ENCODE data around the gene FIBCD1. TPM values are rescaled to one million over a fixed set of nuclear protein-coding genes. Genes with fewer than 3 reads are reported as not detected.

FIBCD1 gene
- total RNA-seq, 1 donor from 2014 or later: 0.53 TPM

DNA sequence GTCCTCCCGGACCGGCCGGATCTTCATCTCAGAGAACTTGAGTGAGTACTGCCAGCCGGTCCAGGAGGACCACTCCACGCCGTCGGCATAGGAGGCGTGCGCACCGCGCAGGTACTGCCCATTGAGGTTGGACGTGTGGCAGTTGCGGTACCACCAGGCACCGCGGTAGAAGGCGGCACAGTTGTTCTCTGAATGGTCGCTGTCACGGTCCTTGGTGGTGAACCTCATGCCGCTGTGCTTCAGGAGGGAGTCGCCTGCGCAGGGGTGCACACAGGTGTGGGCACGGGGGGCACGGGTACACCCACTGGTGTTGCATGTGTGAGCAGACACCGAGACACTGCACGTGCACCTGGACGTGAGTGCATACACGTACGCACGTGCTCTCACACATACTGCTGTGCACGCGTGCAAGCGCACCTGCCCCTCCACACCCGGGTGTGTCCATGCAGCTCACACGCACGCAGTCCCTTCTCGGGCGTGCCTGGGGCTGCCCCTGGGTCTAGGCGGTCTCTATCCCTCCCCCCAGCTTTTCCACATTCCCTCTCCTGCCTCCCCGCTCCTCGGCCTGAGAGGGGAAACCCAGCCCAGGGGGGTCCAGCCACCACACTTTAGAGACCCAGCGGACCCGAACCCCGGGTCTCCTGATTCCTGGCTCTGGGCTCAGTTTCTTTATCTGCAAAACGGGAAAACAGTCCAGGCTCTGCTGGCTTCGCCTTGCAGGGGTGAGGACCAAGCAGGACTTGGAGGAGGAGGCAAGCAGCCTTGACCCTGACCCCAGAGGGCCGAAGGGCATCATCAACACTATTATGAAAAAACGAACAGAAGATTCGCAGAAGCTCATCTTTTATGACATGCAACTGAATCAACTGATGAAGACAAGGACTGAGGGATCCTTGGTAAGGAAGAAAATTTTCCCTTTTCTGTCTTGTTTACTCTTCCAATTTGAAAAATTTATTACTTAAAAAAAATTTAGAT, 34.7 kb downstream of the FIBCD1 start:
- no peak for DNase-seq (ENCODE audit: extremely low spot score, unreplicated experiment)
- Mint-ChIP-seq H3K36me3 (no peaks in the 10 kb centered on the region), H3K9me3 (no peaks in the 10 kb centered on the region), H3K4me1 (ENCODE audit: unreplicated experiment) (no peaks in the 10 kb centered on the region), H3K4me3 (no peak overlapping the region), H3K27me3 (peaks cover 9% of the 10 kb centered on the region), H3K27ac (no peak overlapping the region)
- TF ChIP-seq, protein P1, sequence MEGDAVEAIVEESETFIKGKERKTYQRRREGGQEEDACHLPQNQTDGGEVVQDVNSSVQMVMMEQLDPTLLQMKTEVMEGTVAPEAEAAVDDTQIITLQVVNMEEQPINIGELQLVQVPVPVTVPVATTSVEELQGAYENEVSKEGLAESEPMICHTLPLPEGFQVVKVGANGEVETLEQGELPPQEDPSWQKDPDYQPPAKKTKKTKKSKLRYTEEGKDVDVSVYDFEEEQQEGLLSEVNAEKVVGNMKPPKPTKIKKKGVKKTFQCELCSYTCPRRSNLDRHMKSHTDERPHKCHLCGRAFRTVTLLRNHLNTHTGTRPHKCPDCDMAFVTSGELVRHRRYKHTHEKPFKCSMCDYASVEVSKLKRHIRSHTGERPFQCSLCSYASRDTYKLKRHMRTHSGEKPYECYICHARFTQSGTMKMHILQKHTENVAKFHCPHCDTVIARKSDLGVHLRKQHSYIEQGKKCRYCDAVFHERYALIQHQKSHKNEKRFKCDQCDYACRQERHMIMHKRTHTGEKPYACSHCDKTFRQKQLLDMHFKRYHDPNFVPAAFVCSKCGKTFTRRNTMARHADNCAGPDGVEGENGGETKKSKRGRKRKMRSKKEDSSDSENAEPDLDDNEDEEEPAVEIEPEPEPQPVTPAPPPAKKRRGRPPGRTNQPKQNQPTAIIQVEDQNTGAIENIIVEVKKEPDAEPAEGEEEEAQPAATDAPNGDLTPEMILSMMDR (conservative IDR thresholded peaks at IDR 0.05): no peak

DNA sequence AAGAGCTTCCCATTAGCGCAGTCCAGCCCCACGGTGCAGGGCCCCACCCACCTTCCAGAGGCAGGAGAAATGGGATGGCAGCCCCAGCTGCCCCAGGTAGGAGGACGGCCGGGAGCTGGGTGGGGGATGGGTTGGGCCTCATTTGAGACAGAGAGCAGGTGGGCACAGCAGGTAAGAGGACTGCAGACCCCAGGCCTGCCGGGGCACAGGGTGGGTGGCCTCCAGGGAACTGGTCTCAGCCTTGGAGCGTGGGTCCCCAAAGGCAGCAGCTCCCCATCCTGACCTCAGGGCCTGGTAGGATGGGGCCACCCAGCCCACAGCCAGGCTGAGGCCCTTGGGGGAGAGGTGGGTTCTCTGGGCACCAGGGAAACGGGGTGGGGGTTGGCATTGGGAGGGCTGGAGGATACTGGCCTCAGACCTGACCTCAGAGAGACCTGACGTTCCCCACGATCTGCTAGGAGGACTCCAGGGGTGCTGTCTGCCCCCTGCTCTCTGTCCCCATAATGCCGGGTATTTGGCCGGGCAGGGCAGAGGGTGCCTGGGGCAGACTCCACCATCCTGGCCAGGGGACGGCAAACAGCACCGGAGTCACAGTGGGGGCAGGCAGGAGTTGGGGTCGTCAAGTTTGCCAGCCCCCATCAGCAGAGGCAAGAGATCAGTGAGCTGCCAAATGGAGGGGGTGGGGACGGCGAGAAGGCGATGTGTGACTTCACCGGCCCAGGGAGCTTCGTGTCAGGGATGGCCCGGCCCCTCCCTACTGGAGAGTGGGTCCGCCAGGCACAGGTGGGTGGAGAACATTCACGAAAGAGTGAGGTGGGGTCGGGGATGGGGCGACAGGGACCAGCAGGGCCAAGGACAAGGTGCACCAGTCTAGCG, 35.6 kb downstream of the FIBCD1 start:
- no peak overlapping the region for H3K4me3 Mint-ChIP-seq
- no peaks in the 10 kb centered on the region for H3K36me3 Mint-ChIP-seq
- no peaks in the 10 kb centered on the region for H3K4me1 Mint-ChIP-seq (ENCODE audit: unreplicated experiment)
- no peaks in the 10 kb centered on the region for H3K9me3 Mint-ChIP-seq
- no peak overlapping the region for H3K27ac Mint-ChIP-seq
- peaks cover 9% of the 10 kb centered on the region for H3K27me3 Mint-ChIP-seq
- TF ChIP-seq, protein P1 (conservative IDR thresholded peaks at IDR 0.05): no peak
- no peak for DNase-seq (ENCODE audit: extremely low spot score, unreplicated experiment)

DNA sequence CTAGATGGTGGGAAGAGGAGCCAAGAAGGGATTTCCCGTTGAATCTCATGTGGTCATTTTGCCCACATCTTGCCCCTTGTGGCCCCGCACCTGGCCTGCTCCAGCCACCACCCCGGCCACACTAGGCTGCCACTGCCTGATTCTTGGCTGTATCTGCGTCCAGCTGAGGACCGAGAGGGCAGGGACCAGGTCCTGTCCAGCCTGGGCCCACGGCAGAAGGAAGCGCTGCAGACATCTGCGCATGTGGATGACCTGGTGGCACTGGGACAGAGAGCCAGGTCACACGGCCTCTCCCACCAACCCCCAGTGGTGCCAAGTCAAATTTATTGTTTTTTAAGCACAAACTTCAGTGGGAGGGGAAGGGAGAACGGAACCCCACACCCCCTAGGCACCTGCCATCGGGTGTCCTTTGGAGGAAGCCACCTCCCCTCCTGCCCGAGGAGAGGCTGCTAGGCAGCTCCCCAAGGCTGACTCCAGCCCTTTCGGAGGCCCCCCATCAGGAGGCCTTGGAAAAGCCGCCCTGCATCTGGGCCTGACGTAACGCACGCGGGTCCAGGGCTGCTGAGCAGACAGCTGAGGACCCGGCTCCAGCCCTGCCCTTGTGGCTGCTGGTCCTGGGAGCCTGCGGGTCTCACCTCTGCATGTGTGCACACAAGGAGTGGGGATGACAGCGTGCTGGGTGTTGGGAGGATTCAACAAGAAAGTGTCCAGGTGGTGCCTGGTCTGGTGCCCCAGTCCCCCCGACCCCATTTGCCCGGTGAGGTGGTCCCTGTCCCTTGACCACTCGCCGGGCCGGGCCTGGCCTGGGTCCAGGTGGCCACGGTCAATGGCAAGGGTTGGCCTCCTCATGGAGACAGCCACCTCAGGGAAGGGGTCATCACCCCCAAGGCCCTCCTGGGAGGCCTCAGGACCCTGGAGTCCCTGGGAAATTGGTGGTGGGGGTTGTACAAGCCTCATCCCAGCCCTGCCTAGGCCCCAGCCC, 36.6 kb downstream of the FIBCD1 start:
- peaks cover 4% of the 10 kb centered on the region for H3K27me3 Mint-ChIP-seq

DNA sequence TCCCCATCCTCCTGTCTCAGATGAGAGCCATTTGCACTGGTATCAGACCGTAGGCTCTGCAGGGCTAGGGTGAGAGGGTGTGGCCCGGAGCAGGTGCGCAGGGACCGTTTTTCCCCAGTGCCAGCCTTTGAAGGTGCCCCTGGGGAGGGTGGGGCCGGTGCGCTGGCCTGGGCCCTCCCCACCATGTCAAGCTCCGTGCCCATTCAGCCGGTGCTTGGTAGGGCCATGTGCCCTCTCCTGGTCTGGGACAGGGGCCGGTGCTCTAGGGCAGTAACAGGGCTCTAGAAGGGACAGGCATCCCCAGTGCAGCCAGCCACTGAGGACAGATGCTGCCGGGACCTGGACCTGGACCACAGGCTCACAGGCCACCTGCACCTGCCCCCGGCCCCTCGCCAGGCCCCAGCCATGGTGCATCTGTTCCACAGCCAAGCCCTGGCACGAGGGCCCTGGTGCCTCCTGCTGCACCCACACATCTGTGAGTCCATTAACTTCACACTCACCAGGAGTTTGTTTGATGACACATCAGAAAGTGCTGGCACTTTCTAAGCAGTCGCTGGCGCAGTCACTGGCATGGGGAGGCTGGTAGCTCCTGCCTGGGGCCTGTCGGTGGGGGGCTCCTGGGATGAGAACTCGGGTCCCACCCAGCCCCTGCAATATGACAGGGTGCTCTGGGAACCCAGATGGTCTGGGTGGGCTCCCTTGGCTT, 37.4 kb downstream of the FIBCD1 start:
- Mint-ChIP-seq H3K27ac (no peak overlapping the region), H3K36me3 (no peaks in the 10 kb centered on the region), H3K9me3 (no peaks in the 10 kb centered on the region), H3K4me1 (ENCODE audit: unreplicated experiment) (no peaks in the 10 kb centered on the region), H3K4me3 (no peak overlapping the region), H3K27me3 (peaks cover 4% of the 10 kb centered on the region)
- TF ChIP-seq, protein P1 (conservative IDR thresholded peaks at IDR 0.05): no peak
- no peak for DNase-seq (ENCODE audit: extremely low spot score, unreplicated experiment)

More for the DNA sequence above, 36.6 kb downstream of the FIBCD1 start:
- H3K27ac Mint-ChIP-seq: no peak overlapping the region
- H3K9me3 Mint-ChIP-seq: no peaks in the 10 kb centered on the region
- H3K36me3 Mint-ChIP-seq: no peaks in the 10 kb centered on the region
- no peak overlapping the region for H3K4me3 Mint-ChIP-seq
- DNase-seq (ENCODE audit: extremely low spot score, unreplicated experiment): no peak
- no peaks in the 10 kb centered on the region for H3K4me1 Mint-ChIP-seq (ENCODE audit: unreplicated experiment)
- TF ChIP-seq, protein P1 (conservative IDR thresholded peaks at IDR 0.05): no peak
